ENCODE data around the gene TTK.

TTK gene

GRCh38 chr6:80004173-80005072 lies at the start of gene TTK:
TTK (plus strand) TSS chr6:80004649; CDS start chr6:80005844, 1,195 bp downstream.
- in situ Hi-C loops (cut with MboI; ENCODE audit: low sequenced_read_pairs) = no loop called here

GRCh38 chr6:79954849-79955248 lies 49.6 kb upstream of the TTK start:
- in situ Hi-C loops (cut with MboI; ENCODE audit: low sequenced_read_pairs) = no loop called here

GRCh38 chr6:79964607-79965081 lies 39.8 kb upstream of the TTK start:
- in situ Hi-C loops (cut with MboI; ENCODE audit: low sequenced_read_pairs) = no loop called here

DNA sequence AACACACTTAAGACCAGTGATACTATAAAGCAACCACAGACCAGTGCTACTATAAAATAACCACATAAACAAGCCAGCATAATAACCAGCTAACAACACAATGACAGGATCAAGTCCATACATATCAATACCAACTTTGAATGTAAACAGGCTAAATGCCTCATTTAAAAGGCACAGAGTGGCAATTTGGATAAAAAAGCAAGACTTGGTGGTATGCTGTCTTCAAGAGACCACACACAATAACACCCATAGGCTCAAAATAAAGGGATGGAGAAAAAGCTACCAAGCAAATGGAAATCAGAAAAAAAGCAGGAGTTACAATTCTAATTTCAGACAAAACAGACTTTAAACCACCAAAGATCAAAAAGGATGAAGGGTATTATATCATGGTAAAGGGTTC lies 37.3 kb upstream of the TTK start:
- in situ Hi-C loops (cut with MboI; ENCODE audit: low sequenced_read_pairs) = no loop called here

DNA sequence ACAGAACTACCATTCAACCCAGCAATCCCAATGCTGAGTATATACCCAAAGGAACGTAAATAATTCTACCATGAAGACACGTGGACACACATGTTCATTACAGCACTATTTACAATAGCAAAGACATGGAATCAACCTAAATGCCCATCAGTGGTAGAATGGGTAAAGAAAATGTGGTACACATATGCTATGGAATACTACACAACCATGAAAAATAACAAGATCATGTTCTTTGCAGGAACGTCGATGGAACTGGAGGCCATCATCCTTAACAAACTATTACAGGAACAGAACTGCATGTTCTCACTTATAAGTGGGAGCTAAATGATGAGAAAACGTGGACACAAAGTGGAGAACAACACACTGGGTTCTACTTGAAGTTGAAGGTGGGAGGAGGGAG lies 34.7 kb upstream of the TTK start:
- in situ Hi-C loops (cut with MboI; ENCODE audit: low sequenced_read_pairs) = no loop called here

DNA sequence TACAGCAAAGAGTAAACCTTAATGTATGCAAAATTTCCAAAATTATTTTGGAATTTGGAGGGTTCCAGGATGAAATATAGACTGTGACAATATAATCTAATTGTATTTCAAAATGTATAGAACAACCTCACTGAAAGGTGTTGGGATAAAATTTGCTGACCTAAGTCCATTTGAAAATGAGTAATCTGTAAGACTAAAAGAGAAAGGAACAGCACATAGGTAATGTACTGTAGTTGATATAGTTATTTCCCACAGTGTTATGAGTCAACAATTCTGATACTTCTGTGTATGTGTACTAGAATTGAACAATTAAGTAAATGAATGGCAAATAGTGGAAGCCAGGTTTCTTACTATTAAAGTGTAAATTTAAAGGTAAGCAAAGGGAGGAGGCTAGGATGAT lies 33.3 kb upstream of the TTK start:
- in situ Hi-C loops (cut with MboI; ENCODE audit: low sequenced_read_pairs) = no loop called here

DNA sequence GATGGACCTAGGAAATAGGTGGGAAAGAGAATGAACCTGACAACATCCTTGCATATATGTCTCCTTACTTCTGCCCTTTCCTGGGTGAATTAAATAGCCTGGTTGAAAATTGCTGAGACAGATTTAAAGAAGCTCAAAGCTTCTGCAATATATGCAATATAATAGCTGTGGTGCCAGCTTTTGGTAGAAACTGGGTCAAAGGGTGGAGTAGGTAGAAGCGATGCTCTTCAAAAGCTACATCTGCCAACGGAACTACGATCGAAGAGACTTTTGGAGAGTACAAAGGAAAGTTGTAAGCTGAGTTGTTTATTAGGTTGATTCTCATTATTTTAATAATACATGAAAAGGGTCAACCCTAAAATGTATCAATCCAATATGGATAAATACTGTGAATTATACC lies 22.8 kb upstream of the TTK start:
- in situ Hi-C loops (cut with MboI; ENCODE audit: low sequenced_read_pairs) = no loop called here

DNA sequence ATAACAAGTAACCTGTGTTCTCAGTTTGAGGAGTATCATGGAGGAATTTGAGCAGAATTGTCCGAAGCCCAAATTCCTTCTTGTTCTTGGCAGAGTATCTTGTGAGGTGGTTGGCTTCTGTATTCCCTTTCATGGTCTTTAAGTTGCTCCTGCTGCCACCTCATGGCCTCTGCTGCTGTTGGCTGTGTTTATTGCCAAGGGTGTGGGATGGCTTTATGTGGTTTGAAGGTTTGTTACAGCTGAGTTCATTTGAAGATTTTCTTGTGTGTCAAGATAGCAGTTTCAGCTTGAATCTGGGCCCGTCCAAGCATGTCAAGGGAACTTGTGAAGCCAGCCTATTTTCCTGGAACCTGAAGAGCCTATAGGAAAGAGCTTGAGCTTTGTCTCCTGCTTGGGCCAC lies 20.2 kb upstream of the TTK start:
- in situ Hi-C loops (cut with MboI; ENCODE audit: low sequenced_read_pairs) = no loop called here

DNA sequence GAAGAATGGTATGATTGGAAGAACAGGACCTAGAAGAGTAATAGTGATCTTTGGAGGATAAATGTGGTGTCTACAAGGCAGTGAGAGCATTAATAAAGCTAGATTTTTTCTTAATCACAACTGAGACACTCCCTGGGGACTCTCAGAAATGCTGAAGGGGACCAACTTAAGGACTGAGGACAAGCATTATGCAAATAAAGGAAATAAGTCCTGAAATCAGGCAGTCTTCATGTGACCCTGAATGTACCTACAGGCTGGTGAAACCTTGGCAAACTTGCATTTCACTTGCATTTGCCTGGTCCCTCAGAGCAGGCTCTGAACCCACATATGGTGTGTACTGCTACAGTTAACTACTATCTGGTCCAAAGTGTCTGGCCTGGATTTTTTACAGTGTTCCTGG lies 19.3 kb upstream of the TTK start:
- in situ Hi-C loops (cut with MboI; ENCODE audit: low sequenced_read_pairs) = no loop called here

DNA sequence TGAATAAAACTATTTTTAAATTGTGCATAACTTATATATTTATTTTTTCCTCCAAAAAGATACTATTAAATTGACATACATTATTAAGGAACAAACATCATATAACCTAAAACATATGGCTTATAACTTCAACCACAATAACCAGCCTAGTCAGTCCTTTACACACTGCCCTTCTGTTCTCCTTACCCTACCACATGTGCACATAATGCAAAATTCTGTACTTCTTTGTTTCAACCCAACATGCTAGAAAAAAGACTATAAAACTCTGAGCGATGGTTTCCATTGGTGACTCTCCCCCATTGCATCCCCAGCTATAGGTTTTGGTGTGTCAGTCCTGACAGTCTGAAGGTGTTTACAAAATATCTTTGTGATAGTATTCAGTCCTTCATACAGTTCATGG lies 14.8 kb upstream of the TTK start:
- in situ Hi-C loops (cut with MboI; ENCODE audit: low sequenced_read_pairs) = no loop called here

- in situ Hi-C loops (cut with MboI; ENCODE audit: low sequenced_read_pairs) = no loop called here
These were observed 11.2 kb upstream of the TTK start for GRCh38 chr6:79993012-79993910.

DNA sequence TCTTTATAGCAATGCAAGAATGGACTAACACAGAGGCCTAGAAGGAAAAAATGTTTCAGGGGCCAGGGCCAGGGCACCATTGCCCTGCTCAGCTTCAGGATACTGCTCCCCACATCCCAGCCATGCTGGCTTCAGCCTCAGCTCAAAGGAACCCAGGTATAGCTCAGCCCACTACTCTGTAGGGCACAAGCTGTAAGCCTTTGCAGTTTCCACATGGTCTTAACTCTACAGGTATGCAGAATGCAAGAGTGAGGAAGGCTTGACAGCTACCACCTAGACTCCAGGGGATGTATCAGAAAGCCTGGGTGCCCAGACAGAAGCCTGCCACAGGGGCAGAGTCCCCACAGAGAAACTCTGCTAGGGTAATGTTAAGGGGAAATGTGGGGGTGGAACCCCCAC lies 10.5 kb upstream of the TTK start:
- in situ Hi-C loops (cut with MboI; ENCODE audit: low sequenced_read_pairs) = no loop called here

DNA sequence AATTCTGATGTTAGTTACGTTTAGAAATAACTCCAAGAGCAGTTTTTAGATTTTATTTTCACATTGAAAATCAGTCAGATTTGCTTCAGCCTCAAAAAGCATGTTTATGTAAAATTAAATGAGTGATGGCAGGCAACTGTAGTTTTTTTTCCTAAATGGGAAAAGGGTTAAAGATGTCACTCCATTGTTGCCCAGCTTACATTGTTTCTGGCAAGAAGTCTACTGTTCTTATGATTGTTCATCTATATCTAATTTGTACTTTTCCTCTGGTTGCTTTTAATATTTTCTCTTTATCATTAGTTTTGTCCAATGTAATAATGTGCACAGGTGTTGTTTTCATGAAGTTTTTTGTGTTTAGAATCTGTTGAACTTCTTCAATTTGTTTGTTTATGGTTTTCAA lies 6.7 kb upstream of the TTK start:
- in situ Hi-C loops (cut with MboI; ENCODE audit: low sequenced_read_pairs) = no loop called here

GRCh38 chr6:80001337-80001736 lies 3.1 kb upstream of the TTK start:
- in situ Hi-C loops (cut with MboI; ENCODE audit: low sequenced_read_pairs) = no loop called here

GRCh38 chr6:80003826-80004172 lies 650 bp upstream of the TTK start:
- in situ Hi-C loops (cut with MboI; ENCODE audit: low sequenced_read_pairs) = no loop called here

GRCh38 chr6:80005406-80005805 lies 957 bp downstream of the TTK start:
- in situ Hi-C loops (cut with MboI; ENCODE audit: low sequenced_read_pairs) = no loop called here

DNA sequence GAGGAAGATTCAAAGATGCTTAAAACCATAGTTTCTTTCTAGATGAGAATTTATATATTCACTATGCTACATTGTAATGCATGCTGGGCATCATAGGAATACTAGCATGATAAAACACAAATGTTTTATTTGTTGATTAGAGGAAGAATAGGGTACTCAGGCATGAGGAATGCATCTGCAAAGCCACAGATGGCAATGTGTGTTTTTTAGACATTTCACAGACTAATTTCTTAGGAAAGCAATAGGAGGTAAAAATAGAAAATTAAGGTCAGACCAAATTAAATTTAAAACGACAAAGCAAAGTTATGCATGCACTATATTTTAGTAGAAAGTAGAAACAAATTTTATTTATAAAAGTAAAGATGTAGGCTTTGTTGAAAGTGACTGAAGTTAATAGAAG lies 2.1 kb downstream of the TTK start:
- in situ Hi-C loops (cut with MboI; ENCODE audit: low sequenced_read_pairs) = no loop called here

- in situ Hi-C loops (cut with MboI; ENCODE audit: low sequenced_read_pairs) = no loop called here
These were observed 5.1 kb downstream of the TTK start for GRCh38 chr6:80009531-80009930.

DNA sequence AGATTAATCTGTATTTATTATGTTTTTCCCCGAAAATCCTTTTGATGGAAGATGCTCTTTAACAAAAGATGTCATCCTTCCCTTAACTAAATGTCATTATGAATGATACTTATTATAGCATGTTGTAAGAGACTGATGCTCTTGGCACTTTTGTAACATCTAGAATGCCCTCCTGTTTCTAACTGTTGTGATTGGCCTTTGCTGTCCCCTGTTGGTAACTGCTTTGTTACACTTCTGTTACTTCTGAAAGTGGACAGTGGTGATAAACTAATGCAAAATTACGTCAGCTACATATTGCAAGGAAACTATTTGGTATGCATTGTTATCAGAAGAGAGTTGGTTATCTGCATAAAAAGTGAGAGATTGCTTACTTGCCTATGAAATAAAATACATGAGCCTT lies 5.8 kb downstream of the TTK start:
- in situ Hi-C loops (cut with MboI; ENCODE audit: low sequenced_read_pairs) = no loop called here

GRCh38 chr6:80015839-80016435 lies 11.5 kb downstream of the TTK start:
- in situ Hi-C loops (cut with MboI; ENCODE audit: low sequenced_read_pairs) = no loop called here

DNA sequence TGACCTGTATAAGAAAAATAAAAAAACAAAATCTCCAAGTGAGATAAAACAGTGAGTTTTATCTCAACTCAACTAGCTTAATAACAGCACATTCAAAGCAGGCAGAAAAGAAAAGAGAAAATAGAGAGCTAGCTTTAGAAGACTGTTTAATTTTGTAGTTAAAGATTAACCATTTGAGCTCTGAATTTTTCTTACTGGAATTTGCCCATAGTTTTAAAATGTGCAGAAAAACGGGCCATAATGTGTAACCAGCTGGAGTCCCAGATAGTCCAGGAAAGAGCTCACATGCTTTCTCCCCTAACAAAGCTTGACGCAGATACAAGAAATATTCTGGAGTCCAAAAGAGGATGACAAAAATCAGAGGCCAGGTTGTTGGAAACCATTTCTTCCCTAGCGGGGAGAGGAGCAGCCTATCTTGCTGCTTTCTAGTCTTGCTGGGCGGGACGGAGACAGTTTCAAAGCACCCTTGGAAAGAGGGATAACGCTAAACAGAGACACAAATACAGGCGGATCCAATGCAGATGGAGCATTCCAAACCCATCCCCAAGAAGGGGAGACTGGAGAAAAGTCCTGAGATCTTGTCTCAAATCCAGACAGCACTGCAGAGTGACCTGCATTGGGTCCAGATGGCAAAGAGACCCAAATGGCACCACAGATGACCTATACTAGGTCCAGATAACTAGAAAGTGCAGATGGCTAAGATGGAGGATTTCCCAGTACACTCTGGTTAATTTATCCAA lies 16.1 kb downstream of the TTK start:
- in situ Hi-C loops (cut with MboI; ENCODE audit: low sequenced_read_pairs) = no loop called here

All from hTERT RPE-1 (cell line).